ENCODE results near the gene DPY19L1.

DNA sequence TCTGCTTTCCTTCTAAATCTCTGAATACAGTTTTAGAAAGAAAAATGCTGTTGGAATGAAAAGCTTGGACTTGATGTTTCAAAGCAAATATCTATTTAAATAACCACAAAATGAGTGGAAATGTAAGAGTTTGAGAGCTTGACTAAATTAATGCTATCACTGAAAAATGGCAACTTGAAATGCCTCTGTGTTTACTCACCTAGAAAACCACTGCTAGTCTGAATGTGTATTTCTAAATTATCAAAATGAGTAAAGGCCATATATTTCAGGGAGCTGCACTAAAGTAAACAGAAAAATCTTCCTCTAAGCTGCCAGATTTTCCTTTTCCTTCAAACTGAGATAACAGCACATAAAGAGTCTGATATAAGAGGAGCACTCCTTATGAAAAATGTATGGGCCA is 87.9 kb downstream of the DPY19L1 start:
- TF ChIP-seq SUZ12 (IDR thresholded peaks at IDR 0.05; ENCODE audit: extremely low read depth, insufficient read depth, insufficient read length): no peak
- TF ChIP-seq YY1 (IDR thresholded peaks at IDR 0.05; ENCODE audit: insufficient read depth, insufficient read length): no peak
- TF ChIP-seq ZNF274 (IDR thresholded peaks at IDR 0.05; ENCODE audit: low read depth, low read length): no peak
